HCT116 (cell line): Measurements from ENCODE around the gene ASAP2.

Experiments used
- ATF3 ChIP-seq: IDR thresholded peaks from 2 replicates; pipeline ENCODE4 v1.6.1; 2012
- CTCF ChIP-seq, 3 experiments: fragments of 200-600 bp in 1 of 3; sonication (generic) in 1 of 3; IDR thresholded peaks in 2 of 3; conservative IDR thresholded peaks in 1 of 3; 2 replicates each; pipeline ENCODE4 v1.5.1; 2012 to 2017; ENCODE audit warnings: low read depth in 2 of 3, low read length in 2 of 3, antibody characterized with exemption in 1 of 3, borderline replicate concordance in 1 of 3, control low read depth in 1 of 3, mild to moderate bottlenecking in 1 of 3, mixed read lengths in 1 of 3, mixed run types in 1 of 3, moderate library complexity in 1 of 3; ENCODE audit not compliant: insufficient read depth in 1 of 3
- JUND ChIP-seq: IDR thresholded peaks from 2 replicates; pipeline ENCODE4 v1.6.1; 2012
- MAX ChIP-seq: IDR thresholded peaks from 2 replicates; pipeline ENCODE4 v1.6.1; 2012
- POLR2A ChIP-seq: IDR thresholded peaks from 2 replicates; pipeline ENCODE4 v1.7.0; 2011; ENCODE audit warnings: borderline replicate concordance; ENCODE audit not compliant: insufficient read depth, insufficient read length; ENCODE audit errors: extremely low read depth
- POLR2AphosphoS5 ChIP-seq: IDR thresholded peaks from 2 replicates; pipeline ENCODE4 v1.6.1; 2011; ENCODE audit warnings: mild to moderate bottlenecking, low read depth, low read length, moderate library complexity
- RAD21 ChIP-seq: IDR thresholded peaks from 2 replicates; pipeline ENCODE4 v1.6.1; 2012; ENCODE audit warnings: low read depth, mild to moderate bottlenecking
- SIN3A ChIP-seq: IDR thresholded peaks from 2 replicates; pipeline ENCODE4 v1.6.1; 2012; ENCODE audit warnings: low read depth
- SRF ChIP-seq: IDR thresholded peaks from 2 replicates; pipeline ENCODE4 v1.6.1; 2012; ENCODE audit warnings: low read depth
- ZNF274 ChIP-seq: fragments of 200-500 bp; sonication (Bioruptor generic); IDR thresholded peaks from 2 replicates; pipeline ENCODE4 v1.6.1; 2014; ENCODE audit warnings: mild to moderate bottlenecking, low read depth, low read length, inconsistent platforms

GRCh38 chr2:9382604-9383235, 176.1 kb downstream of the ASAP2 start:
- TF ChIP-seq JUND: no peak
- no peak for TF ChIP-seq POLR2AphosphoS5
- TF ChIP-seq CTCF (IDR thresholded peaks at IDR 0.05 in 2 of 3, conservative IDR thresholded peaks at IDR 0.05 in 1 of 3; ENCODE audit: borderline replicate concordance in 1 of 3, insufficient read depth in 1 of 3, low read depth in 2 of 3, low read length in 2 of 3): no peak
- no peak for TF ChIP-seq ATF3
- no peak for TF ChIP-seq MAX
- TF ChIP-seq RAD21: no peak
- TF ChIP-seq SIN3A: no peak
- no peak for TF ChIP-seq POLR2A
- TF ChIP-seq ZNF274: no peak
- no peak for TF ChIP-seq SRF
